Erythroblast (primary cell): ENCODE data around the gene TSHZ2.

Source experiments
- DNase-seq, 2 experiments: peaks; one replicate each; lab custom pipeline; 2025; lab: John Stamatoyannopoulos, UW
- GATA1 ChIP-seq: IDR thresholded peaks from 2 replicates; pipeline ENCODE4 v1.6.1; 2011; ENCODE audit warnings: low read depth, mild to moderate bottlenecking, control low read depth, low read length, moderate library complexity
- POLR2A ChIP-seq: IDR thresholded peaks from 2 replicates; pipeline ENCODE4 v1.6.1; 2011; ENCODE audit warnings: mild to moderate bottlenecking, low read length

The TSHZ2 gene

GRCh38 chr20:53195876-53196610, 223.9 kb downstream of the TSHZ2 start:
- TF ChIP-seq POLR2A (no peak), GATA1 (no peak)
- no peak for DNase-seq

- TF ChIP-seq POLR2A (no peak), GATA1 (no peak)
- no peak for DNase-seq
Measured at GRCh38 chr20:53201588-53201987, 229.4 kb downstream of the TSHZ2 start.

- no peak for DNase-seq
- no peak for TF ChIP-seq POLR2A
- no peak for TF ChIP-seq GATA1
Measured at GRCh38 chr20:53202777-53203176, 230.6 kb downstream of the TSHZ2 start.

- no peak for TF ChIP-seq GATA1
- TF ChIP-seq POLR2A: no peak
- no peak for DNase-seq
Measured at GRCh38 chr20:53205046-53205445, 232.9 kb downstream of the TSHZ2 start.

GRCh38 chr20:53208110-53208832, 236.1 kb downstream of the TSHZ2 start:
- DNase-seq: peak; percentile 24 to 28
- TF ChIP-seq POLR2A (no peak), GATA1 (no peak)

GRCh38 chr20:53210041-53210440, 237.9 kb downstream of the TSHZ2 start:
- TF ChIP-seq POLR2A (no peak), GATA1 (no peak)
- no peak for DNase-seq

- no peak for DNase-seq
- TF ChIP-seq POLR2A (no peak), GATA1 (no peak)
Measured at GRCh38 chr20:53210931-53211330, 238.8 kb downstream of the TSHZ2 start.

- TF ChIP-seq GATA1 (no peak), POLR2A (no peak)
- DNase-seq: no peak
Measured at GRCh38 chr20:53212018-53212417, 239.9 kb downstream of the TSHZ2 start.

GRCh38 chr20:53214392-53214791, 242.2 kb downstream of the TSHZ2 start:
- TF ChIP-seq POLR2A: no peak
- TF ChIP-seq GATA1: no peak
- no peak for DNase-seq

GRCh38 chr20:53215166-53215565, 243.0 kb downstream of the TSHZ2 start:
- DNase-seq: no peak
- no peak for TF ChIP-seq POLR2A

GRCh38 chr20:53216478-53216855, 244.3 kb downstream of the TSHZ2 start:
- DNase-seq: no peak
- TF ChIP-seq GATA1 (no peak), POLR2A (no peak)

GRCh38 chr20:53216856-53217576, 244.9 kb downstream of the TSHZ2 start:
- DNase-seq: peak; percentile 48 to 74
- TF ChIP-seq GATA1 (no peak), POLR2A (no peak)

- no peak for DNase-seq
- TF ChIP-seq POLR2A: no peak
- TF ChIP-seq GATA1: no peak
Measured at GRCh38 chr20:53220482-53221307, 248.5 kb downstream of the TSHZ2 start.
